HPDE6-E6E7 (cell line): ENCODE measurements around the gene MUC20.
"Not testable (repeated sequence)": the region's sequence is repeated elsewhere in the genome, so short reads cannot be mapped to it uniquely, and the experiment has no call there.

Experiments used
- DNase-seq: peaks from one replicate; pipeline ENCODE4 v3.0.0; 2011; ENCODE audit warnings: missing footprints; ENCODE audit errors: extremely low spot score

The MUC20 gene

DNA sequence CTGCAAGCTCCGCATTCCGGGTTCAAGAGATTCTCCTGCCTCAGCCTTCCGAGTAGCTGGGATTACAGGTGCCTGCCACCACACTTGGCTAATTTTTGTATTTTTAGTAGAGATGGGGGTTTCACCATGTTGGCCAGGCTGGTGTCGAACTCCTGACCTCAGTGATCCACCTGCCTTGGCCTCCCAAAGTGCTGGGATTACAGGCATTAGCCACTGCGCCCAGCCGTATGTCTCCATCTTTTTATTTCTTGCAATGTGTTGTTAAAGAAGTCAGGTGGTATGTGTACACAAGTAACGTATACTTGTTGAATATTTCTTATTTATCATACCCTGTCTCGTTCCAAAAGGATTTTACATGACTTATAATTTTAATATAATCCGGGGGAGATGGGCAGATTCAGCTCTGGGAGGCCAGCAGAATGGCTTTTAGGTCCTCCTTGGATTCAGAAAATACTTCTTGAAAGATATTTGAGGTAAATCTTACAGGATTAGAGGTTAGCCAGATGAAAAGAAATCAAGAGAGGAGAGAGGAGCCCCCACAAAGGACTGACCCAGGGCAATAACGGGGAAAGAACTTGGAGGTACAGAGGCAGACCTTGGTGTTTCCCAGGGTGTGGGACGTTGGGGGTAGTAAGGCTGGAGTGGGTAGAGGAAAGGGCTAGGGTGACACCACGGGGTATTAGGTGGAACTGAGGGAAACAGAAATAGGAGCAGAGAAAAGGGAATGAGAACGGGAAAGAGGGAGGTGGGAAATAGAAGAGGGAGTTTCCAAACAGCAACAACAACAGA, 27.2 kb upstream of the MUC20 start:
- DNase-seq: no peak

GRCh38 chr3:195694217-195695076, 26.3 kb upstream of the MUC20 start:
- DNase-seq: not testable (repeated sequence)

DNA sequence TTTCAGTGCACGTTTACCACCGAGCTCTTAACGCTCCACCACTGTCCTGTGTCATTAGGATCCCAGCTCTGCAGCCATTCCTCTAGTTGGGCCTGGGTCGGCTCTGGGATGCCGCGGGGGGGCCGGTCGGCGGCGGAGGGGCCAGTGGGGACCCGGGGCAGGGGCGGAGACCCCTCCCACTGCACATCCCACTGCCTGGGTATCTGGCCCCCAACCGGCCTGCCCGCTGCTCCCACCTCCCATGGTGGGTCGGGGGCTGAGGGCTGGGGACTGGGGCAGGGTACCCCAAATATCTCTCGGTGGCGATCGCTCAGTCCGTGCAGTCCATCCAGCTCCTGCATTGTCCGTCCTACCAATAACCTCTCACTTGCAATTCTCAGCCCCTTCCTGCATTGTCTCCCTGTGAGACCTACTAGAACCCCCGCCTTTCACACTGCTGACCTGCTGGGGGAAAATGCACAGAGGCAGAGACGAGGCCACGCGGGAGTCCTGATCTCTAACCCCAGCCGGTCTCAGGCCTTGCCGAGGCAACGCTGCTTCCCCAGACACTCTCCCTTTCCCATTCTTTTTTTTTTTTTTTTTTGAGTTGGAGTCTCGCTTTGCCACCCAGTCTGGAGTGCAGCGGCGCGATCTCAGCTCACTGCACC, 24.0 kb upstream of the MUC20 start:
- no peak for DNase-seq

DNA sequence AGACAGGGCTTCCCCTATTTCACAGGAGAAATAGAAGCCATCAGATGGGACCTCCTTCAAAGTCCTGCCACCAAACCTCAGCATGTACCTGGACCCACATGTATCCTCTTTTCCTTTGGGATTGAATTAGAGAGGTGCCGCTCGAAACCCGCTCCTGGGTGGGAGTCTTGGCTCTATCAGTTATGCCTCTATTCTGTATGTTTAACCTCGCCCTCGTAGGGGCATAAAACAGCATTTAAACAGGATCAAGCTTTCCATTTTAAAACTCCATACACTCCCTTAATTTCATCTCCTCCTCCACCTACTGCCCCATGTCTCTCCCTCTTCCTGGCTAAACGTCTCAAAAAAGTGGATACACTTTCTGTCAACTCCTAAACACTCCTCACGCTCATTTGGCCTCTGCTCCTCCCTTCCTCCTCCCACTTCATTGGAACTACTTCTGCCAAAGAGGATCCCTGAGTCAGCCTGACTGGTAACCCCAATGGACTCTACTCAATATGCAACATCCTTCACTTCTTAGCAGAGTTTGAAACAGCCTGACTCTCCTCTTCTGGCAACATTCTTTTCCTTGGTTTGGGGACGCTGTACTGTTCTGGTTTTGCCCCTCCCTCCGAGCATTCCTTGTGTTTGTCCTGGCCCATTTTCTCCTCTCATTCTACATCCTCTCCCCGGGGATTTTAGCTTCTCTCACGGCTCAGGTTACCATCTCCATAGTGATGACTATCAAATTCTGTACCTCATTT, 23.0 kb upstream of the MUC20 start:
- DNase-seq: peak; percentile 90

DNA sequence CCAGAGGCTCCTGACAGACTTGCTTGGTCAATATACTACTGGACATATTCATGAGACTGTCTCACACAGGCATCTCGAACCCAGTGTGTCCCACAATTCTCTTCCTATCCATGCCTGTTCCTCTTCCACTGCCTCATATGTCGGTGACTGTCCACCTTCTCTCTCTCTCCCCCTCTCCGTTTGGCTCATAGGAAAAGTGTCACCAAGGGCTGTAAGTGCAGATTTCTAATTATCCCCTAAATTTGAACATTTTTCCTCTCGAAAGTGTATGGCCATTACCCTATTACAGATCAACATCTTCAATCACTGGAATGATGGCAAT, 22.5 kb upstream of the MUC20 start:
- no peak for DNase-seq

DNA sequence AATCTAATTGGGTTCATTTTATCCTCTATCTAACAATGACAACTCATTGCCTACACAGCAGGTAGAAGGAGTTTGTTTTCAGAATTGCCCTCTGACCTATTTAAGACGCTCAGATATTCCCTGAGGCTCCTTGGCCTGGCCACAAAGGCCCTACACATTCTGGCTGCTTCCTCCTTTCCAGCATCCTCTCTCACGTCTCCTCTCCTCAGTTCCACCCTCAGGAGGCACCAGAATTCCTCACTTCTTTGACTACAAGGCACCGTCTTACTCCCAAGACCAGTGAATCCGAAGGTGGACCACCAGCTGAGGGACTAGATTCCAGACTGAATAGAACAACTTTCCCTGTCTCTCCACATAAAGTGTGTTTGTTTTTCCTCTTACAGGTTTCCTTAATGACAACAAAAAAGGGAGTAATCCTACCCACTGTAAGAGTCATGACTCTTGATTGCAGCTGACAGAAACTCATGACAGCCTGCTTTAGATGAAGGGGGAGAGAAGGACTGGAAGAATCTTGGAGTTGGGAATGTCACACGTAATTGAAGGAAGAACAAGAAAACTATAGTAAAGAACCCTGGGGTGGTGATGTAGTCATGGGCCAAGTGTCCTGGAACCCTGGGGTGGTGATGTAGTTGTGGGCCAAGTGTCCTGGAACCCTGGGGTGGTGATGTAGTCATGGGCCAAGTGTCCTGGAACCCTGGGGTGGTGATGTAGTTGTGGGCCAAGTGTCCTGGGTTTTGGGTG, 22.0 kb upstream of the MUC20 start:
- no peak for DNase-seq

GRCh38 chr3:195699388-195699771, 21.4 kb upstream of the MUC20 start:
- DNase-seq: no peak

- DNase-seq: no peak
Measured at GRCh38 chr3:195699860-195700259, 20.9 kb upstream of the MUC20 start.

- DNase-seq: no peak
Measured at GRCh38 chr3:195700319-195700718, 20.5 kb upstream of the MUC20 start.

DNA sequence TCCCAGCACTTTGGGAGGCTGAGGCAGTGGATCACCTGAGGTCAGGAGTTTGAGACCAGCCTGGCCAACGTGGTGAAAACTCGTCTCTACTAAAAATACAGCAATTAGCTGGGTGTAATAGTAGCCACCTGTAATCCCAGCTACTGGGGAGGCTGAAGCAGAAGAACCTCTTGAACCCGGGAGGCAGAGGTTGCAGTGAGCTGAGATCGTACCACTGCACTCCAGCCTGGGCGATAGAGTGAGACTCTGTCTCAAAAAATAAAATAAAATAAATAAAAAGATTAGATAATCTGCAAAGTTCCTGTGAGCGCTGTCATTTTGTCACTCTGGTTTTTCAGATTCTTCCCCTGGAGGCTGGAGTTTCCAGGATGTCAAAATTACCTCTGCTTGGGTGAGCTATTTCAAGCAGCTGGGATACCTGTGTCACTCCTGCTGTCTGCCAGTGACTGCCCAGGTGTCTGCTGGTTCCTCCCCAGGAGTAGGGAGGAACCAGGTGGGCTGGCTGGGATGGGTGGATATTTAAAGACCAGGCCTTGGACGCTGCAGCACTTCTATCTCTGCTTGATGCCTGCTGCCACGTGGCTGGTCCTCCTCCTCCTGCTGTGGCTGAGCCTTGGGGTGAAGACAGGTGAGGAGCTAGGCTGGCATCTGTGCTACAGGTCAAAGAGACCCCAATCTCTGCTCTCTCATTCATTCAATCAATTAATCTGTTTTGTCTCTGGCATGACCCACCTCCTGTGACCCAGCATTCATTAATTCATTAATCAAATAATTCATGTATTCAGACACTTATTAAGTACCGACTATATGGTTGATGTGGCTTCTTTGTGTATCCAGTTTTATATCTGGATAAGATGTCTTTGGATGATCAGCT, 19.5 kb upstream of the MUC20 start:
- no peak for DNase-seq

- DNase-seq: no peak
Measured at GRCh38 chr3:195703776-195704175, 17.0 kb upstream of the MUC20 start.

GRCh38 chr3:195704433-195704999, 16.3 kb upstream of the MUC20 start:
- no peak for DNase-seq

- DNase-seq: no peak
Measured at GRCh38 chr3:195705081-195705991, 15.4 kb upstream of the MUC20 start.

- no peak for DNase-seq
Measured at GRCh38 chr3:195708061-195708460, 12.7 kb upstream of the MUC20 start.

GRCh38 chr3:195708626-195709481, 11.9 kb upstream of the MUC20 start:
- no peak for DNase-seq

DNA sequence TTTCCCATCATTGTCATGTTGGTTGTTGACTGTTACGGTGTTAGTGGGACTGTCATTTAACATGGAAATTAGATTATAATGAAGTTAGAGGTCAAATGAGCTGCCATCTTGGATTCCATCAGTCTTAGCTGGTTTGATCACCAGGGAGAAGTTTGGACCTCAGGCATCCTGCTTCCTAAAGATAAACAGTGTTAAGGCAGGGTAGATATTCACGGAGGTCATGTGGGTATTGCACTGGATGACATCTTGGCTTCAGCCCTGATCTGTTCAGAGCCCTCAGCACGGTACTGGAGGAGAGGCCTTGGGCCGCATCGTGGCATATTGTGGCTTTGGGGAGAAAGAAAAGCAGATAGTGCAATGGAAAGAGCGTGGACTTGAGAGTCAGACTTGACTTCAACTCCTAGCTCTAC, 11.1 kb upstream of the MUC20 start:
- no peak for DNase-seq

- not testable (repeated sequence) for DNase-seq
Measured at GRCh38 chr3:195710126-195710905, 10.5 kb upstream of the MUC20 start.
